CD14-positive monocyte (primary cell): ENCODE data around the gene PTPN2. TPM values are rescaled to one million over a fixed set of nuclear protein-coding genes. Genes with fewer than 3 reads are reported as not detected.

Experiments used
- DNase-seq, 3 donors: peaks; one replicate each; pipeline ENCODE4 v3.0.0-alpha.2; 2011 to 2022
- H2AFZ ChIP-seq: 2 replicates; pipeline ENCODE4 v1.6.0; 2012; ENCODE audit warnings: mild to moderate bottlenecking, low read depth, low read length, inconsistent platforms; ENCODE audit not compliant: insufficient read depth, poor library complexity, severe bottlenecking
- H3K27ac ChIP-seq, 2 donors: 1 replicate in 1 of 2; 2 replicates in 1 of 2; pipeline ENCODE4 v1.5.1; 2012 to 2013; ENCODE audit warnings: low read length in 2 of 2, control low read depth in 1 of 2, inconsistent platforms in 1 of 2, low read depth in 1 of 2, mild to moderate bottlenecking in 1 of 2
- H3K27me3 ChIP-seq, 2 donors: one replicate each; pipeline versions ENCODE4 v1.6.0 to v1.6.1; 2011 to 2013; ENCODE audit warnings: low read length in 2 of 2; ENCODE audit not compliant: control insufficient read depth in 2 of 2, insufficient read depth in 2 of 2
- H3K36me3 ChIP-seq, 2 donors: replicated peaks in 1 of 2; 1 replicate in 1 of 2; 2 replicates in 1 of 2; pipeline versions ENCODE4 v1.5.1 to v1.6.1; 2012 to 2013; ENCODE audit warnings: low read length in 2 of 2, control low read depth in 1 of 2, inconsistent platforms in 1 of 2, mild to moderate bottlenecking in 1 of 2; ENCODE audit not compliant: insufficient read depth in 2 of 2, control insufficient read depth in 1 of 2
- H3K4me1 ChIP-seq, 2 donors: 1 replicate in 1 of 2; 2 replicates in 1 of 2; pipeline versions ENCODE4 v1.5.1 to v1.6.1; 2012 to 2013; ENCODE audit warnings: low read length in 2 of 2, control low read depth in 1 of 2, inconsistent platforms in 1 of 2, mild to moderate bottlenecking in 1 of 2, moderate library complexity in 1 of 2; ENCODE audit not compliant: insufficient read depth in 2 of 2, control insufficient read depth in 1 of 2
- H3K4me2 ChIP-seq: replicated peaks from 2 replicates; pipeline ENCODE3; 2012; ENCODE audit warnings: low read length, moderate library complexity, mild to moderate bottlenecking; ENCODE audit not compliant: poor library complexity, severe bottlenecking; ENCODE audit errors: extremely low read depth
- H3K4me3 ChIP-seq, 3 experiments: fragments of 200-600 bp in 1 of 3; sonication (generic) in 1 of 3; replicated peaks in 1 of 3; 1 replicate in 2 of 3; 2 replicates in 1 of 3; pipeline ENCODE4 v1.5.1; 2011 to 2013; ENCODE audit warnings: low read length in 3 of 3, mild to moderate bottlenecking in 3 of 3, control low read depth in 2 of 3, low read depth in 2 of 3, inconsistent platforms in 1 of 3, moderate library complexity in 1 of 3
- H3K79me2 ChIP-seq: 2 replicates; pipeline ENCODE4 v1.6.0; 2012; ENCODE audit warnings: mild to moderate bottlenecking, control low read depth, inconsistent platforms, low read length, moderate library complexity; ENCODE audit not compliant: insufficient read depth
- H3K9ac ChIP-seq: 2 replicates; pipeline ENCODE4 v1.6.0; 2017; ENCODE audit warnings: low read length, mild to moderate bottlenecking; ENCODE audit not compliant: insufficient read depth, poor library complexity, severe bottlenecking
- H3K9me3 ChIP-seq, 2 donors: replicated peaks in 1 of 2; 1 replicate in 1 of 2; 2 replicates in 1 of 2; pipeline versions ENCODE4 v1.5.1 to v1.6.1; 2012 to 2013; ENCODE audit warnings: low read length in 2 of 2, control low read depth in 1 of 2; ENCODE audit not compliant: control insufficient read depth in 1 of 2, insufficient read depth in 1 of 2
- H4K20me1 ChIP-seq: 2 replicates; pipeline ENCODE4 v1.6.0; 2012; ENCODE audit warnings: mild to moderate bottlenecking, low read length, control low read depth, moderate library complexity; ENCODE audit not compliant: insufficient read depth
- H3K27ac Mint-ChIP-seq, 7 donors: one replicate each; pipeline ENCODE4 v1.8.0; 2020; ENCODE audit warnings: mild to moderate bottlenecking in 7 of 7, mixed read lengths in 7 of 7, moderate library complexity in 6 of 7, inconsistent platforms in 2 of 7
- H3K27me3 Mint-ChIP-seq, 3 donors: one replicate each; pipeline ENCODE4 v1.8.0; 2021 to 2022; ENCODE audit warnings: low read depth in 3 of 3, mild to moderate bottlenecking in 3 of 3, mixed read lengths in 3 of 3, moderate library complexity in 3 of 3, inconsistent platforms in 1 of 3
- H3K36me3 Mint-ChIP-seq, 2 donors: one replicate each; pipeline ENCODE4 v1.8.0; 2020; ENCODE audit warnings: mixed read lengths in 2 of 2, inconsistent platforms in 1 of 2, mild to moderate bottlenecking in 1 of 2
- H3K4me1 Mint-ChIP-seq: one replicate; pipeline ENCODE4 v1.8.0; 2020; ENCODE audit warnings: mild to moderate bottlenecking, mixed read lengths
- H3K4me3 Mint-ChIP-seq, 2 donors: one replicate each; pipeline ENCODE4 v1.8.0; 2020; ENCODE audit warnings: mild to moderate bottlenecking in 2 of 2, mixed read lengths in 2 of 2, moderate library complexity in 1 of 2
- H3K9me3 Mint-ChIP-seq, 7 donors: one replicate each; pipeline ENCODE4 v1.8.0; 2020 to 2022; ENCODE audit warnings: mixed read lengths in 7 of 7, mild to moderate bottlenecking in 6 of 7, moderate library complexity in 6 of 7, inconsistent platforms in 2 of 7
- WGBS: methylation state at CpG from one replicate; pipeline ENCODE4 v1.1.5; 2013; ENCODE audit warnings: missing lambda C conversion rate; ENCODE audit not compliant: insufficient coverage; 5-methylcytosine and 5-hydroxymethylcytosine counted together
- intact Hi-C, 2 donors: fragments of 100-400 bp; cut with micrococcal nuclease; formaldehyde crosslinking; loops; one replicate each; pipeline versions ENCODE4 v1.15.0 to v1.15.1; 2023
- polyA plus RNA-seq, 3 donors: library from polyadenylated mRNA; depleted of rRNA in 1 of 3; unstranded in 2 of 3; stranded (reverse) in 1 of 3; fragments of 300-500 nt in 2 of 3; fragments of >200 nt in 1 of 3; fragmentation: Illumina TruSeq in 2 of 3; gene quantifications; 1 replicate in 2 of 3; 2 replicates in 1 of 3; pipeline ENCODE4 v1.2.3, GENCODE V29; 2012 to 2021
- TF ChIP-seq, protein P1 (sequence below): fragments of 200-600 bp; IDR thresholded peaks from one replicate; pipeline ENCODE4 v1.8.0; 2022; ENCODE audit warnings: antibody characterized with exemption, mild to moderate bottlenecking

Gene PTPN2
- polyA plus RNA-seq, 3 donors, result 55.6 to 108 (median 78.4) TPM

DNA sequence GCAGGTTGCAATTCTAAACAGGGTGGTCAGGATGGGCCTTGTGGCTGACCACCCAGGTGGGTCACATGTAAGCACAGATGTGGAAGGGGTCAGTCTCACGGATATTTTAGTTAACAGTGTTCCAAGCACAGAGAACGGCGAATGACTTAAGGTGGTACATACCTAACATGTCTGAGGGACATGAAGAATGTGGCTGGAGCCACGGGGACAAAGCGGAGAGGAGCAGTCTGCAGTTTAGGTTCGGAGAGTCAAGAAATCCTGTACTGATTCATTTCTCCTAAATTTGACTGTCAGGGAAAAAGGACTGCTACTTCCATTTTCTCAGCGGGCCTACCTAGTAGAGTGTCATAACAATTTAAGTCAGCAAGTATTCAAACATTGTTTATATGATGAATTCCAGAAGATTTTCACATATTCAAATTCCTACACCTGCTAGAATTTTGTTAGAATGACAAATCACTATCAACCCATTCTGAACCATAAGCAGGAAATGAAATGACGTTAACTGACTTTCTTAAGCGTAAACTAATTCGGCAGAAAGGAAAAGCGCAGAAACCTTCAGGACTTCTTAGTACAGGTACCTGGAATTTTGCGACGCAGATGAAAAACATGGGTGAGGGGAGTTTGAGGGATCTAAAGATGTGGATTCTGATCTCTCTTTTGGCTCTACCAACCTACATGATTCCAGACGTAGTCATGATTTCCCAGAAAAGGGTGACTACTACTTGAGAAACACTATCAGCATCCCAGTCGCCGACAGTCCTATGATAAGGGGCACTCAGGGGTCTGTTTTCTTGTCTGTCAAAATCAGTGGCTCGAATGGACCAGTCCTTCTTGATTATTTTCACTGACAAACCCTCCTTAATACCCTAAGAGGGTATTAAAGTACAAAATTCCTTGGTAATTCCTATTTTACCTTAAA, 41.3 kb downstream of the PTPN2 start:
- Mint-ChIP-seq H3K9me3 (no peaks in the 10 kb centered on the region), H3K4me1 (peaks cover 51% of the 10 kb centered on the region), H3K36me3 (peaks cover 11 to 26% of the 10 kb centered on the region in 2 donors), H3K27ac (peak overlapping the region; percentile 33 to 97 (median 62)), H3K4me3 (no peak overlapping the region), H3K27me3 (peaks cover 0 to 1% (median 0%) of the 10 kb centered on the region in 3 donors)
- H2AFZ ChIP-seq, result no peak overlapping the region
- 99% methylated on average over 6 of the region's 17 CpGs for WGBS
- H3K27me3 ChIP-seq, result no peaks in the 10 kb centered on the region
- no peak for DNase-seq
- H4K20me1 ChIP-seq, result no peaks in the 10 kb centered on the region
- peaks cover 86% of the 10 kb centered on the region for H3K79me2 ChIP-seq
- H3K36me3 ChIP-seq, result peaks cover 0 to 14% of the 10 kb centered on the region in 2 donors
- no peak overlapping the region for H3K9ac ChIP-seq
- H3K4me3 ChIP-seq, result no peak overlapping the region
- no peak overlapping the region for H3K4me2 ChIP-seq
- intact Hi-C loops, result loop anchor here in 1 of 2 donors (5.0 kb wide), 1 partner anchor 40 kb away; the partner anchor contains the start of gene PTPN2
- no peaks in the 10 kb centered on the region for H3K9me3 ChIP-seq
- peak overlapping the region in 1 of 2 donors; percentile 98 for H3K27ac ChIP-seq
- TF ChIP-seq, protein P1, sequence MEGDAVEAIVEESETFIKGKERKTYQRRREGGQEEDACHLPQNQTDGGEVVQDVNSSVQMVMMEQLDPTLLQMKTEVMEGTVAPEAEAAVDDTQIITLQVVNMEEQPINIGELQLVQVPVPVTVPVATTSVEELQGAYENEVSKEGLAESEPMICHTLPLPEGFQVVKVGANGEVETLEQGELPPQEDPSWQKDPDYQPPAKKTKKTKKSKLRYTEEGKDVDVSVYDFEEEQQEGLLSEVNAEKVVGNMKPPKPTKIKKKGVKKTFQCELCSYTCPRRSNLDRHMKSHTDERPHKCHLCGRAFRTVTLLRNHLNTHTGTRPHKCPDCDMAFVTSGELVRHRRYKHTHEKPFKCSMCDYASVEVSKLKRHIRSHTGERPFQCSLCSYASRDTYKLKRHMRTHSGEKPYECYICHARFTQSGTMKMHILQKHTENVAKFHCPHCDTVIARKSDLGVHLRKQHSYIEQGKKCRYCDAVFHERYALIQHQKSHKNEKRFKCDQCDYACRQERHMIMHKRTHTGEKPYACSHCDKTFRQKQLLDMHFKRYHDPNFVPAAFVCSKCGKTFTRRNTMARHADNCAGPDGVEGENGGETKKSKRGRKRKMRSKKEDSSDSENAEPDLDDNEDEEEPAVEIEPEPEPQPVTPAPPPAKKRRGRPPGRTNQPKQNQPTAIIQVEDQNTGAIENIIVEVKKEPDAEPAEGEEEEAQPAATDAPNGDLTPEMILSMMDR, result no peak
- H3K4me1 ChIP-seq, result peaks cover 34 to 43% of the 10 kb centered on the region in 2 donors

DNA sequence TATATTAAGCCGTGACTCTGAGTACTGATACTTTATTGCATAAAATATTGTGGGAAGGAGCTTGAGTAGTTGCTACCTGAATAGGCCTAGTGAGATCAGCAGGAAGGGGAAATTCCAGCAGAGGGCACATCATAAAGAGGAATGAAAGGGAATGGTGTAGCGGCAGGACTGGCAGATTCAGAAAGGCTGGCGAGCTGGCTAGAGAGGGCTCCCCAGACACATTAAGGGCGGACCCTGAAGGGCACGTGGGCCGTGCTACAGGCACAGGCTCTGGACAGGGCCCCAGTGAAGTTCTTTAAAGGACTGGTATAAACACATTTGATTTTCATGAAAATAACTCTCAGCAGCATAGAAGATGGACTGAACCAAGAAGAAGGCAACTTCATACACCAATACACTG, 43.0 kb downstream of the PTPN2 start:
- H3K36me3 ChIP-seq, result peaks cover 0 to 10% of the 10 kb centered on the region in 2 donors

More for the DNA sequence above, 43.0 kb downstream of the PTPN2 start:
- Histone ChIP-seq H3K27ac (peak overlapping the region; percentile 82 to 98), H4K20me1 (no peaks in the 10 kb centered on the region), H3K4me2 (no peak overlapping the region), H3K27me3 (no peaks in the 10 kb centered on the region), H3K4me1 (peaks cover 42 to 53% of the 10 kb centered on the region in 2 donors), H3K9me3 (no peaks in the 10 kb centered on the region), H3K79me2 (peaks cover 86% of the 10 kb centered on the region), H3K4me3 (peak overlapping the region in 1 of 3 experiments; percentile 71), H3K9ac (no peak overlapping the region), H2AFZ (no peak overlapping the region)
- intact Hi-C loops, result loop anchor here in 1 of 2 donors (5.0 kb wide), 1 partner anchor 41 kb away; the partner anchor contains the start of gene PTPN2
- Mint-ChIP-seq H3K36me3 (peaks cover 15 to 24% of the 10 kb centered on the region in 2 donors), H3K4me1 (peaks cover 55% of the 10 kb centered on the region), H3K9me3 (no peaks in the 10 kb centered on the region), H3K4me3 (no peak overlapping the region), H3K27ac (peak overlapping the region; percentile 92 to 98 (median 97)), H3K27me3 (peaks cover 0 to 1% (median 0%) of the 10 kb centered on the region in 3 donors)
- TF ChIP-seq, protein P1, result no peak
- peak in 1 of 3 donors; percentile 20 for DNase-seq
- 94% methylated on average over 4 of the region's 6 CpGs for WGBS
